GM06990 (cell line): ENCODE data around the gene F8.

ENCODE experiments used
- DNase-seq: peaks from one replicate; pipeline ENCODE4 v3.0.0-alpha.2; 2011; ENCODE audit not compliant: insufficient read length; ENCODE audit errors: extremely low read depth
- H3K27me3 ChIP-seq: replicated peaks from 2 replicates; pipeline ENCODE4 v1.6.0; 2011; ENCODE audit warnings: low read length; ENCODE audit not compliant: control insufficient read depth, insufficient read depth
- H3K36me3 ChIP-seq: 2 replicates; pipeline ENCODE4 v1.5.1; 2011; ENCODE audit warnings: low read length; ENCODE audit not compliant: control insufficient read depth, insufficient read depth
- H3K4me3 ChIP-seq: replicated peaks from 2 replicates; pipeline ENCODE4 v1.5.1; 2011; ENCODE audit warnings: low read depth, mild to moderate bottlenecking, control low read depth, low read length
- TF ChIP-seq, protein P1 (sequence below): IDR thresholded peaks from 2 replicates; pipeline ENCODE4 v1.5.1; 2011; ENCODE audit warnings: low read length, control low read depth, mild to moderate bottlenecking, inconsistent platforms; ENCODE audit not compliant: insufficient read depth, poor library complexity, severe bottlenecking

Gene F8

DNA sequence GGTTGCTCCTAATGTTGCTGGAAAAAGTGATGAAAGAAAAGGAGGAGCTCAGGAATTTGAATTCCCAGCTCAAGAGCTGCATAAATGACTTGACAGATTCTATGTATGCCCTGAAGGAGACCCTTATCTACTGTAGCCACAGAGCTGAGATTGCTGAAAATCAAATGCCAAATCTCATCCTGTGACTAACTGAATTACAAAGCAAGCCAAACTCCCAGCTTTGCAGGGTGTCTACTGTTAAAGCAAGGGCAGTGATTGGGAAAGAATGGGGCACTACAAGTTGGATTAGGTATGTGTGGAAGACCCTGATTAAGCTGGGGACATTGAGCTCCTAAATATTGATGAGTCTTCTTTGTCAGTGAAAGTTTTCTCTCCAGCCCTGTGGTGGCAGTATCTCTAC lies 167.3 kb downstream of the F8 start:
- H3K27me3 ChIP-seq = no peaks in the 10 kb centered on the region
- no peak for DNase-seq
- H3K36me3 ChIP-seq = no peaks in the 10 kb centered on the region
- no peak overlapping the region for H3K4me3 ChIP-seq
- TF ChIP-seq, protein P1, sequence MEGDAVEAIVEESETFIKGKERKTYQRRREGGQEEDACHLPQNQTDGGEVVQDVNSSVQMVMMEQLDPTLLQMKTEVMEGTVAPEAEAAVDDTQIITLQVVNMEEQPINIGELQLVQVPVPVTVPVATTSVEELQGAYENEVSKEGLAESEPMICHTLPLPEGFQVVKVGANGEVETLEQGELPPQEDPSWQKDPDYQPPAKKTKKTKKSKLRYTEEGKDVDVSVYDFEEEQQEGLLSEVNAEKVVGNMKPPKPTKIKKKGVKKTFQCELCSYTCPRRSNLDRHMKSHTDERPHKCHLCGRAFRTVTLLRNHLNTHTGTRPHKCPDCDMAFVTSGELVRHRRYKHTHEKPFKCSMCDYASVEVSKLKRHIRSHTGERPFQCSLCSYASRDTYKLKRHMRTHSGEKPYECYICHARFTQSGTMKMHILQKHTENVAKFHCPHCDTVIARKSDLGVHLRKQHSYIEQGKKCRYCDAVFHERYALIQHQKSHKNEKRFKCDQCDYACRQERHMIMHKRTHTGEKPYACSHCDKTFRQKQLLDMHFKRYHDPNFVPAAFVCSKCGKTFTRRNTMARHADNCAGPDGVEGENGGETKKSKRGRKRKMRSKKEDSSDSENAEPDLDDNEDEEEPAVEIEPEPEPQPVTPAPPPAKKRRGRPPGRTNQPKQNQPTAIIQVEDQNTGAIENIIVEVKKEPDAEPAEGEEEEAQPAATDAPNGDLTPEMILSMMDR = no peak

DNA sequence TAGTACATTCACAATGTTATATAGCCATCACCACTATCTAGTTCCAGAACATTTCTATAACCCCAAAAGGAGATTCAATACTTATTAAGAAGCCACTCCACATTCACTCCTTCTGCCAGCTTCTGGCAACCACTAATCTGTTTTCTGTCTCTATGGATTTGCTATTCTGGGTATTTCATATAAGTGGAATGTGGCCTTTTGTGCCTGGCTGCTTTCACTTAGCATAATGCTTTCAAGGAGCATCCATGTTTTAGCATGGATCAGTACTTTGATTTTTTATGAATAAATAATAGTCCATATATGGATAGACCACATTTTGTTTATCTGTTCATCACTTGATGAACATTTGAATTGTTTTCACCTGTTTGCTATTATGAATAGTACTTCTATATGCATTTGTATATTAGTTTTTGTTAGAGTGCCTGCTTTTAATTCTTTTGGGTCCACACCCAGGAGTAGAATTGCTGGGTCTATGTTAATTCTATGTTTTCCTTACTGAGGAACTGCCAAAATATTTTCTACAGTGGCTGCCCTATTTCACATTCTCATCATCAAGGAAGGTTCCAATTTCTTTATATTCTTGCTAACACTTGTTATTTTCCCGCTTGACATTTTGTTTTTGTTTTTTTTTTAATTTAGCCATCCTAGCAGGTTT lies 171.4 kb downstream of the F8 start:
- Histone ChIP-seq H3K27me3 (no peaks in the 10 kb centered on the region), H3K4me3 (no peak overlapping the region), H3K36me3 (no peaks in the 10 kb centered on the region)
- DNase-seq = no peak
- TF ChIP-seq, protein P1 = no peak

DNA sequence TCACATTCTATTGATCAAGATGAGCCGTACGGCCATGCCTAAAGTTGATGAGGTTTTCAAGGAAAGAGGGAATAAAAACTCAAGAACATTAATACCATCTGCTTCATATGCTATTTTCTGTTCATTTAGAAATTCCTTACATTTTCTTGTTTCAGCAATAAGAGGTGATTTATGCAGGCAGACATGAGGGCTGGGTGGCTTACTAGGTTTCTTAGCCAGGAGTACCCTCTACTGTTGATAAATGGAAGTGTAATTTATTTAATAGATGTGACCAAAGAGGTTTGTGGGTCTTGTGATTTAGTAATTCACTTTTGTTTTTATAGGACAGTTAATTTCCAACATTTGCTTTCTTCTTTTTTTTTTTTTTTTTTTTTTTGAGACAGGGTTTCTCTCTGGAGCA lies 181.7 kb downstream of the F8 start:
- TF ChIP-seq, protein P1 = peak; percentile 39
- H3K4me3 ChIP-seq = no peak overlapping the region
- H3K36me3 ChIP-seq = no peaks in the 10 kb centered on the region
- no peak for DNase-seq
- H3K27me3 ChIP-seq = no peaks in the 10 kb centered on the region

DNA sequence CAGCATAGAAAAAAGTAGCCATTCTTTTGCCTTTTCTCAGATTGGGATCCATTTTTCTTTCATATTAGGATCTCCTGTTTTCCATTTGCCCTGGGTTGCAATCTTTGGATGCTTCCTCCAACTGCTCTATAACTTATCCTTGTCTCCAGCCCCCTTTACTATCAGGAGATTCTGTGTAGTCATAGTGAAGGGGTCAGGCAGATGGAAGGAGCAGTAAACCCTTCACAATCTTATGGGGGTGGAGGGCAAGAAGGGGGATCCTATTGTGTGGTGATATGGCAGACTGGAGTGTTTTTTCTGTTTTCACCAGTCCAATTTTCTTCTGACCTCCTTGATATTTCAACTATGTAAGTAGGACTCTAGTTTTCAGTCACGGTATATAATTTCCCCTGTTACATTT lies 186.4 kb downstream of the F8 start:
- Histone ChIP-seq H3K4me3 (no peak overlapping the region), H3K27me3 (no peaks in the 10 kb centered on the region), H3K36me3 (no peaks in the 10 kb centered on the region)
- no peak for DNase-seq
- TF ChIP-seq, protein P1 = no peak

DNA sequence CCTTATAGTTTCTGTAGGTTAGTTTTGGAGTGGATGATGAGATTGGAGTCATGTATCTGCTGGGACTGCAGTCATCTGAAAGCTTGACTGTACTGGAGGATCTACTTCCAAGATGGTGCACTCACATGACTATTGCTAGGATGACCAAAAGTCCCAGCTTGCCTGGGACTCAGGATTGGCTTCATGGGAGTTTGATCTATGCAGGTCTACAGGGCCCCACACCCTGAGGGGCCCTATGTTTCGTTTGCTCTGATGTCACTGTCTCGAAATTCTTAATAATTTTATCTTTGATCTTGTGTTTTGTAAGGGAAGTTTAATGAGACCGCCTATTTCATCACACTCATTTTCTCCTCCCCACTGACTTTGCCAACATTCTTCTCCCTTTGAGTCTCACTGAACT lies 188.0 kb downstream of the F8 start, which contains the start of gene SMIM9:
TSS of gene SMIM9 (minus strand) at position 101 of the 400 bp plus-strand sequence. CDS start 3,806 bp downstream, outside the sequence.
- Histone ChIP-seq H3K36me3 (no peaks in the 10 kb centered on the region), H3K4me3 (no peak within 1 kb of the TSS), H3K27me3 (no peaks in the 10 kb centered on the region)
- DNase-seq = no peak
- TF ChIP-seq, protein P1 = no peak

GRCh38 chrX:154833746-154834274 lies 188.7 kb downstream of the F8 start:
- no peak for DNase-seq
- Histone ChIP-seq H3K36me3 (no peaks in the 10 kb centered on the region), H3K4me3 (no peak overlapping the region), H3K27me3 (no peaks in the 10 kb centered on the region)
- TF ChIP-seq, protein P1 = no peak
